Posterior vena cava (tissue), 2 donors: Measurements from ENCODE around the gene ZYX. TPM values are rescaled to one million over a fixed set of nuclear protein-coding genes. Genes with fewer than 3 reads are reported as not detected.
"Not testable (repeated sequence)": the region's sequence is repeated elsewhere in the genome, so short reads cannot be mapped to it uniquely, and the experiment has no call there.

Experiments used
- DNase-seq: peaks from one replicate; pipeline ENCODE4 v3.0.0-alpha.2; 2020; ENCODE audit warnings: low spot score
- intact Hi-C, 2 donors: fragments of 100-400 bp; cut with DNase I; formaldehyde crosslinking; loops; one replicate each; pipeline versions ENCODE4 v1.14.1 to v1.14.2; 2022 to 2023
- total RNA-seq, 2 donors: library from RNA; stranded (reverse); fragmentation: NEBNext Ultra II Directional; extraction: Animal tissue kit (Norgen Biotek cat#: 25700); gene quantifications; one replicate each; pipeline ENCODE4 v1.2.1, GENCODE V29; 2021
- donor health status: DM: yes; HTN: yes; CAD: no.
- donor health status: DM: yes; HTN: yes; CAD: no.

ZYX gene
- total RNA-seq, 2 donors from 2014 or later = 388 to 407 TPM

DNA sequence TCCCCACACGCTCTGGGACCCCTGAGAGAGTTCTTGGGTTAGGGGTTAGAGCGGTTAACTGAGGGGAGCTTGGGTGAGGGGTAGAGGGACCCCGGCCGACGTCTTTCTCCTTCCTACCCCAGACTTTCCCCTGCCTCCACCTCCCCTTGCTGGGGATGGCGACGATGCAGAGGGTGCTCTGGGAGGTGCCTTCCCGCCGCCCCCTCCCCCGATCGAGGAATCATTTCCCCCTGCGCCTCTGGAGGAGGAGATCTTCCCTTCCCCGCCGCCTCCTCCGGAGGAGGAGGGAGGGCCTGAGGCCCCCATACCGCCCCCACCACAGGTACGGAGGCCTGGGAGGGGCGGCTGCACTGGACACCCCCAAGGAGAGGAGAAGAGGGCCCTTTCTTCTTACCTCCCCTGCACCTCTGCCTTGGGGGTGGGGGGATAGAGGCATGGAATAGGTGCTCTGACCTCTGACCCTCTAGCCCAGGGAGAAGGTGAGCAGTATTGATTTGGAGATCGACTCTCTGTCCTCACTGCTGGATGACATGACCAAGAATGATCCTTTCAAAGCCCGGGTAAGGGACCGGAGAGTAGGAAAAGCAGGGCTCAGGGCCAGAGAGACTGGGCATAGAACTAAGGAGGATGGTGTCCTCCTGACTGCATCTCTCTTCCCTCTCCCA is 1.1 kb downstream of the ZYX start:
- DNase-seq = peak; percentile 72
- intact Hi-C loops = no loop called here

DNA sequence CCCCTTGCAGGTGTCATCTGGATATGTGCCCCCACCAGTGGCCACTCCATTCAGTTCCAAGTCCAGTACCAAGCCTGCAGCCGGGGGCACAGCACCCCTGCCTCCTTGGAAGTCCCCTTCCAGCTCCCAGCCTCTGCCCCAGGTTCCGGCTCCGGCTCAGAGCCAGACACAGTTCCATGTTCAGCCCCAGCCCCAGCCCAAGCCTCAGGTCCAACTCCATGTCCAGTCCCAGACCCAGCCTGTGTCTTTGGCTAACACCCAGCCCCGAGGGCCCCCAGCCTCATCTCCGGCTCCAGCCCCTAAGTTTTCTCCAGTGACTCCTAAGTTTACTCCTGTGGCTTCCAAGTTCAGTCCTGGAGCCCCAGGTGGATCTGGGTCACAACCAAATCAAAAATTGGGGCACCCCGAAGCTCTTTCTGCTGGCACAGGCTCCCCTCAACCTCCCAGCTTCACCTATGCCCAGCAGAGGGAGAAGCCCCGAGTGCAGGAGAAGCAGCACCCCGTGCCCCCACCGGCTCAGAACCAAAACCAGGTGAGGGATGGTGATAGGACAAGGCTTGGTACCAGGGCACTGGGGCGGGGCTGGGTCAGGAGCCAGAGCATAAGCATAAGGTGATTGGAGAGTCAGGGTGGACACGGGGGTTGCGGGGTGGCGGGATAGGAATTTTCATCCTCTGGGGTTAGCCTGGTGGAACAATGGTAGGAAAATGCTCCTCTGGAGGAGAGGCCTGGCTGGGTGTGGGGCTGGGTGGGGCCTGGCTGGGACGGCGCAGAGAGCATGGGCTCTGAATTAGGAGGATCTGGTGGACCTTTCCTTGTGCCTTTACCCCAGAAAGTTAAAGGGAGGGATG is 1.9 kb downstream of the ZYX start:
- intact Hi-C loops = no loop called here
- DNase-seq = peak; percentile 76

DNA sequence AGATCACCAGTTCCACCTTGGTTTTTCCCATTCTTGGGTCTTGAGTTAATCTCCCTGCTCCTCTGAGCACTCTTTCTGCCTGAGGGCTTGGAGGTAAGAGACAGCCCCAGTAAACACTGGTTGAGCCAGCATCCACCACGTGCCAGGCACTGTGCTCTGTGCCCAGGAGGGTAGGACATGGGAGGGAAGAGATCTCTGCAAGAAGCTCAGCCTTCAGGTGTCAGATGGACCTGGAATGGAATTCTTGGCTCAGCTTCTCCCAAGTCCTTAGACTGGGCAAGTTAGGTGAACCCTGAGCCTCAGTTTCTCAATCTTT is 2.5 kb downstream of the ZYX start:
- no peak for DNase-seq
- intact Hi-C loops = no loop called here

DNA sequence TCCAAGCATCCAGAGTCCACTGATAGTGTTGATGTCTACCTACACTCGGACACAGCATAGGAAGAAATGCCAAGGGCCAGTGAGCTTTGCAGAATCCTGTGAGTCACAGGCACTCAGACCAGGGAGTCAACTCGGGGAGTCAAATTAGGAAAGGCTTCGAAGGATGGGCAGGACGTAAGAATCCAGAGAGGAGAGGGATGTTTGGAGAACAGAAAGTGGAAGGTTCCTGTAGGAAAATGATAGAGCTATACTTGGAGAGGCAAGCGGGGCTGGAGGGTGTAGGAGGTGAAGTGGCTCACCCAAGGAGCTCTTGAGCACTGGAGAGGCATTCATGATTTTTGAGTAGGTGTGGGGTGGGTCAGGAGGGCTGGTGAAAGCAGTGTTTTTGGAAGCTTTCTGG is 3.0 kb downstream of the ZYX start:
- intact Hi-C loops = no loop called here
- DNase-seq = peak; percentile 58

DNA sequence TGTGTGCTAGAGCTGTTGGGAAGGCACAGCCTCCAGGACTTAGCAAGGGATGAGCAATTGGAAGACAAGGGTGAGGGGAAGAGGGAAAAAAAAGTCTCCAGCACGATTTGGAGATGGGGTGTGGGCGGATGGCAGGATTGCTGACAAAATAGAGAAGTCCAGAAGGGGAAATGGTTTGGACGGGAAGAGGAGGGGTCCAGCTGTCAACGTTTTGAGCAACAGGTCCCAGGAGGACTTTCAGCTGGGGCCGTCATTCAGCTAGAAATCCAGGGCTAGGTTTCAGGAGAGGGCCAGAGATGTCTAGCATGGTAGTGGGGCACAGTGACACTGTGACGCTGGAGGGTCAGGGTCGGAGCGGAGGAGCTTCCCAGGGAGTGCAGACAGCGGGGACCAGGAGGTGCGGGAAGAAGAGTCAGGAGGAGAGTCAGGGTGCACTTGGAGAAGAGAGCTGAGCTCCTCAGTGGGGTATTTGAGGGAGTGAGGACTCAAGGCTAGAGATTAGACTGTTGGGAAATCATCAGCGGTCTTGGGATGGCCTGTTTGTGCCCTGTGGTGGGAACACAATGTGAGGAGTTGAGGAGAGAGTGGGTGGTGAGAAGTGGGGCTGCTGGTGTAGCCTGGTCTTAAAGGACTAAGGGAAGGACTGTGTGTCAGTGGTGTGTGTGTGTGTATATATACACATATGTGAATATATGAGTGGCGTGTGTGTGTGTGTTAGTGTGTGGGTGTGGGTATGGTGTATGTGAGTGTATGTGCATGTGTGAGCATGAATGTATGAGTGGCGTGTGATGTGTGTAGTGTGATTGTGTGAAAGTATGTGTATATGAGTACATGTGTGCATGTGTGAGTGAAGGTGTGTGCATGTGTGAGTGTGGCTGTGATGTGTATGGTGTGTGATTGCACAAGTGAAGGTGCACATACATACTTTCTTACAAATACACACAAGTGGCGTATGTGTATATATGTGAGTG is 3.8 kb downstream of the ZYX start:
- DNase-seq = peak; percentile 64
- intact Hi-C loops = no loop called here

DNA sequence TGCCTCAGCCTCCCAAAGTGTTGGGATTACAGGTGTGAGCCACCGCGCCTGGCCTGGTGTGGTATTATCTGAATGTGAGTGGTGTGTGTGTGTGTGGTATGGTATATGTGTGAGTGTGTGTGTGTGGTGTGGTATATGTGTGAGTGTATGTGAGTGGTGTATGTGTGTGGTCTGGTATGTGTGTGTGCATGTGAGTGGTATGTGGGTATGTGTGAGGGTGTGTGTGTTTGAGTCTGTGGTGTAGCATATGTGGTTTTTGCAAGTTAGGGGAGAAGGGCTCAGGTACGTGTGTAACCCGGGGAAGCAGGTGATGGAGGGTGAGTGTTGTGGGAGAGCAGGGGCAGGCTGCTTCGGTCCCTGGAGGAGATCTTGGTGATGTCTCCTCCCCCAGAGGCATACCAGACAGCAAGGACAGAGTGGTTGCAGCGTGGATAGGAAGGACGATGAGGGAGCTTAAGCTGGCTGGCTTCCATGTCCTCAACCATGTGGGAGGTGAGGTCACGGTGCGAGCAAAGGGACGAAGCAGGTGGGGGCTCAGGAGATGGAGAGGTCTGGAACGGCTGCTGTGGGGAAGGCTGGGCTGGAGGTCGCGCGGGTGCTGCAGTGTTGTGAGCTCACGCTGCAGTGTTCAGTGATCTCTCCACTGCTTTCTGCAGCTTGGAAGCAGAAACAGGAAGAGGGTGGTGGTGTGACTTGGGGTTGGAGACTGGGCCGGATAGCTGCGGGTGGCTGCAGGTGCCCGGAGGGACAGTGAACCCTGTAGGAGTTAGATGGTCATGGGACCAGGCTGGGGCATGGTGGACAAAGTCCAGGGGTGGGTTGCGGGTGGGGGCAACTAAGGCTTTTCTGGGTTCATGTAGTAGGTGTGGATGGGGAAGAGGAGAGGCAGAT is 5.0 kb downstream of the ZYX start:
- intact Hi-C loops = no loop called here
- peak; percentile 73 for DNase-seq

DNA sequence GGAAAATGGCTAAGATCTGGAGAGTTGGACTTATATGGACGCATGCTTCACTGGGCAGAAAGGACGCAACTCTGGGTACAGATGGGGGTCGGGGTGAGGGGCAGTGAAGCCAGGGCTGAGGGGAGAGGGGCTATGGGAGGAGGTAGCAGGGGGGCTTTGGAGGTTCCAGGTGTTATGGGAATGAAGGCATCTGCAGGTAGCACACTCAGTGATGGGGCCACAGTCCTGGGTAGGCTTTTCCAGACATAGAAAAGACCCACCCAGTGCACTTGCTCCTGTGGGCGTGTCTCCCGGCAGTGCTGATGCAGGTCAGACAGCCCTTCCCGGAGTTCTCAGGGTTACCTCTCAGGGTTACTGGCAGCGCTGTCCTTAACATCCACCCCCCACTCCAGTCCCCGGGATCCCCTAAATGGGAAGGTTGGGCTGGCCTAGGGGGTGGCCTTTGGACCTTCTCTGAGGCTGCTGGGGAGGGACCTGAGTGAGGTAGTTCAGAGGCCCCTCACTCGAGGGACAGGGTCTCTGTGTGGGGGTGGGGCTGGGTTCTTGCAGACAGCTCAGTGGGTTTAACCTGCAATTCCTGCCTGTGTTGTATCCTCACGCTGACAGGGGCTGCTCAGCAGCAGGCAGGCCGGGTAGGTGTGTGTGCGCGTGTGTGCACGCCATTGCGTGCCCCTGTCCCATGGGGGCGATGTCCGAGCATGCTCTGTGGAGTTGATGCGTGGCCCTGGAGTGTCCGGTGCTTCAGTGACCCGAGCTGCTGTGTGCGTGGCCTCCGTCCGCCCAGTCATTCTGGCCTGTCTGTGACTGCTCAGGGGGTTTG is 6.2 kb downstream of the ZYX start:
- intact Hi-C loops = no loop called here
- peak; percentile 66 for DNase-seq

DNA sequence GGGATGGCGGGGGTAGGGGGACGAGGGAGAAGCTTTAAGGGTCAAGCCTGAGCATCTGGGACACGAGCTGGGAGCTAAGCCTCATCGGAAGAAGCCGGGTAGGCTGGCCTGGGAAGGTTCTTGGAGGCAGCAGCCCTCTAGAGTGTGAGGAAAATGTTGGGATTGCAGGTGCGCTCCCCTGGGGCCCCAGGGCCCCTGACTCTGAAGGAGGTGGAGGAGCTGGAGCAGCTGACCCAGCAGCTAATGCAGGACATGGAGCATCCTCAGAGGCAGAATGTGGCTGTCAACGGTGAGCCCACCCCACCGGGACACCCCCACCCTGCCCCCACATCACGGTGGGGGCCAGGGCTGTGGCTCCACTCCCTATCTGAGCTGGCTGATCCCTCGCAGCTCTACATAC is 6.9 kb downstream of the ZYX start:
- no peak for DNase-seq
- intact Hi-C loops = no loop called here

DNA sequence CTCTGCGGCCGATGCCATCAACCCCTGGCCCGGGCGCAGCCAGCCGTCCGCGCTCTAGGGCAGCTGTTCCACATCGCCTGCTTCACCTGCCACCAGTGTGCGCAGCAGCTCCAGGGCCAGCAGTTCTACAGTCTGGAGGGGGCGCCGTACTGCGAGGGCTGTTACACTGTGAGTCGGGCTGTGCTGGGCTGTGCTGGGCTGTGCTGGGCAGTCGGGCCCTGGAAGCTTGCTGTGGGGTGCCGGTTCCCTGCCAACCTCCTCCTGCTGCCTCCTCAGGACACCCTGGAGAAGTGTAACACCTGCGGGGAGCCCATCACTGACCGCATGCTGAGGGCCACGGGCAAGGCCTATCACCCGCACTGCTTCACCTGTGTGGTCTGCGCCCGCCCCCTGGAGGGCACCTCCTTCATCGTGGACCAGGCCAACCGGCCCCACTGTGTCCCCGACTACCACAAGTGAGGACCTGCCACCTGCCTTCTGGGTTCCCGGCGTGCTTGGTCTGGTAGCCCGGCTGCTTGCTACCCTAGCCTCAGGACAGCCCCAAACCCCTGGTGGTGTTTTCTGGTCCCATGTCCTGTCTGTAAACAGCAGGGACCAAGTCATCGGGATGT is 7.5 kb downstream of the ZYX start:
- DNase-seq = no peak
- intact Hi-C loops = no loop called here

DNA sequence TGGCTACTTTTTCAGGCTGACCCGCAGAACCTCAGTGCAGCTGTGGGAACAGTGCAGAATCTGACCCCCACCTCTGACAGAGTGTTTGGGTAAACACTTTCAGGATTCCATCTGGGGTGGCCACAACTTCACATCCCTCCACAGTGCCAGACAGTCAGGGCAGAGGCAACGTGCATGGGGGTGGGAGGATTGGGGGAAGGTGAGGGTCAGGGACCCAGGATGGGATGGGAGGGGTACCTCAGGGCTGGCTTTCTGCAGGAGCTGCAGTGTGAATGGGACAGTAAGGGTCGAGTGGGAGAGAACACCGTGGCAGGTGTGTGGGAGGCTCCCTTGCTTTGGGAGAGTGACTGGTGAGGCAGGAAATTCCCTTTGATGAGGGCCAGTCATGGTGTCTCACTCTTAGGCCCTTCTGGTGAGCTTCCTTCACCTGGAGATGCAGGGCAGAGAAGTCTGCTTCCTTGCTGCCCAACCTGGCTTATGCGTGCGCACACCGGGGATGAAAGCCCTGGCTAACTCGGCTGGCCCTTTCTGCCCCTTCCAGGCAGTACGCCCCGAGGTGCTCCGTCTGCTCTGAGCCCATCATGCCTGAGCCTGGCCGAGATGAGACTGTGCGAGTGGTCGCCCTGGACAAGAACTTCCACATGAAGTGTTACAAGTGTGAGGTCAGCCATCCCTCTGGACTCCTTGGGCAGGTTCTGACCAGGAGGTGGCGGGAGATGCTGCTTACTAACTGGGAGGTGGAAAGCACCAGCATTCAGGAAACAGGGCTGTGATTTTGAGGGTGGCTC is 8.4 kb downstream of the ZYX start:
- DNase-seq = no peak
- intact Hi-C loops = no loop called here

DNA sequence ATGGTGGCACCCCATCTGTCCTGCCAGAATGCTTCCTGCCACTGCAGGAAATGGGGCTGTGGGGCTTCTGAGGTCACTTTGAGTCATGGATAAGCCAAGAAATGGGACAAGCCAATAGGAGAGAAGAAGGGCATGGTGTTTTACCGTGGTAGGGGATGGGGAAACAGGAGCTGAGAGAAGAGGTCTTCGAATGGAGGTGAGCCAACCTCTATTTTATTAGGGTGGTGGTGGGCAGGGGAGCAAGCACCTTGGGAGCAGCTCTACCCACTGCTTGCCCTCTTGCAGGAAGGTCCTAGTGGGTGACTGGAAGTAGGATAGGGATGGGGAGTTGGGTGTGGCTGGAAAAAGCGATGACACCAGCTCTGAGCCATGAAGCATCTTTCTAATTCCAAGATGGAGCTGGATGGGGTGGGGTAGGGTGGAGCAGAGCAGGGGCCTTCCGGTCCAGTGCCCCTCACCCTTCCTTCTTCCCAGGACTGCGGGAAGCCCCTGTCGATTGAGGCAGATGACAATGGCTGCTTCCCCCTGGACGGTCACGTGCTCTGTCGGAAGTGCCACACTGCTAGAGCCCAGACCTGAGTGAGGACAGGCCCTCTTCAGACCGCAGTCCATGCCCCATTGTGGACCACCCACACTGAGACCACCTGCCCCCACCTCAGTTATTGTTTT is 9.1 kb downstream of the ZYX start:
- DNase-seq = peak; percentile 60
- intact Hi-C loops = no loop called here

DNA sequence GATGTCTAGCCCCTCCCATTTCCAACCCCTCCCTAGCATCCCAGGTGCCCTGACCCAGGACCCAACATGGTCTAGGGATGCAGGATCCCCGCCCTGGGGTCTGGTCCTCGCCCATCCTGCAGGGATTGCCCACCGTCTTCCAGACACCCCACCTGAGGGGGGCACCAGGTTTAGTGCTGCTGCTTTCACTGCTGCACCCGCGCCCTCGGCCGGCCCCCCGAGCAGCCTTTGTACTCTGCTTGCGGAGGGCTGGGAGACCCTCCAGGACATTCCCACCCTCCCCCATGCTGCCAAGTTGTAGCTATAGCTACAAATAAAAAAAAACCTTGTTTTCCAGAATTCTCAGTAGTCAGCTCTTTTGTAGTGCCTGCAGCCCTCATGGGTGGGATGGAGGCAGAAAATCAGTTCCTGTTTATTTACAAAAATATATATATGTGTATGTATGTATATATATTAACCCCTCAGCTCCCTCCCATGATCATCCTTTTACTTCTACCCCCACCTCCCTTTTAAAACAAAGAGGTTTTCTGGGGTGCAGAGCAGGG is 9.7 kb downstream of the ZYX start:
- no peak for DNase-seq
- intact Hi-C loops = no loop called here

DNA sequence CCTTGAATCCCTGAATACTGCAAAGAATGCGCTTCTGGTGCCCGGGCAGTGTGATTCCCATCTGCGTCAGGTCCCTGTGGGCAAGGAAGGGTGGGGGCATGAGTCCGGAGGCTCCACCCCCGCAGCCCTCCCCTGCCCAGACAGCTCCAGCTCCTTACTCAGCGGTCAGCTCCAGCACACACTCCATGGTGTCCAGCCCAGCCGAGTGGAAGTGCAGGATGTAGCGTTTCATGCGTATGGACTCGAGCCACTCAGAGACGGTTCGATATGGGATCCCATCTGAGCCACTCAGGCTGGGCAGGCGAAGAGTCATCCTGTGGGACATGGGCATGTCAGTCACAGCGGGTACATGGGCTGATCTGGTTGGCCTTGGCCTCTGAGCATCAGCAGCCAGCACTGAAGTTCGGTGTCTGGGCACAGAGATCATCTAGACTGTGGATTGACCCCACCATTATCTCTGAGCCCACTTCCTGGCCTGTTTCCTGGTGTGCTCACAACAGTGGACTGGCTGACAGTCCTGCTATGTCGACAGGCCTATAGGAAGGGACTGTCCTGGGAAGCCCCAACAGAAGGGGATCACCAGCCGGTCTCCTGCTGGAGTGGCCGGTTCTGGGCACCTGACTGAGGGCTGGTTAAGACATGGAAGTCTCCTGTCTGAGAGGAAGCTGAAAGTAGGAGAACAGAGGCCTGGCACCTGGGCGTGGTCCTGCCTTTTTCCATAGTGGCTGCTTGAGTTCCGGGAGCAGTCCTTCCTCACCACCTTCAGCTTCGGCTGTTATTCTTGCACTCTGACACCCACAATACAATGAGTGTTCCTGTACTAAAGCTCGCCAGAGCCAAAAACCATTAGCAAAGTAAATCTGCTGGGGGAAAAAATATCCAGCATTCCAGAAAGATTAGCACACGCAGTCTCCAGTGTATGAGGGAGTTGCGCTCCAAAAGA is 10.6 kb downstream of the ZYX start:
- intact Hi-C loops = no loop called here
- peak; percentile 95 for DNase-seq

DNA sequence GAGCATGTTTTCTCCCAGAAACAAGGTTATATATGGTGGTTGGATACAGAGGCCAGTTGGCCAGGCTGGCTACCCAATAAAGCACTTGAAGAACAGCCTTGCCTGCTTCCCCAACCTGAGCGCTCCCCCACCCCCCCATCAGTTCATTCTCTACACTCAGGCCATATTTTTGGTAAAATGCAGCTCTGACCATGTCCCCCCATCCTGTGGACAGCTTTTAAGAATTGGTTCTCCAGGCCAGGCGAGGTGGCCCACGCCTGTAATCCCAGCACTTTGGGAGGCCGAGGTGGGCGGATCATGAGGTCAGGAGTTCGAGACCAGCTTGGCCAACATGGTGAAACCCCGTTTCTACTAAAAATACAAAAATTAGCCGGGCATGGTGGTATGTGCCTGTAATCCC is 11.3 kb downstream of the ZYX start:
- intact Hi-C loops = not testable (repeated sequence)
- peak; percentile 64 for DNase-seq

DNA sequence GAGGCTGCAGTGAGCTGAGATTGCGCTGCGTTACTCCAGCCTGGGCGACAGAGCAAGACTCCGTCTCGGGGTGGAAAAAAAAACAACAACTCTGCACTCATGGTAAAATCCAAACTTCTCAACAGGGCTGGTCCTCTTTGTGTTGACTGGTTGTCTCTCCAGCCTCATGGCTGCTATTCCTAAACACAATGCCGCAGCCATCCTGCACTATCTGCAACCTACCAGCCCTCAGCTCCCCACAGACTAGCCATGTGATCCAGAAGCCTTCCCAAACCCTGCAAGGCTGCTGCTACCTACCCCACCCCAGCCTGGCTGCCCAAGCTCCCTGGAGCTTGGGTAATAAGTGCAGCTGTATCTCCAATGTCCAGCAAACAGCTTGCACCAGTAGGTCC is 11.7 kb downstream of the ZYX start:
- DNase-seq = peak; percentile 20
- intact Hi-C loops = no loop called here
